Activated T-cell treated with anti-CD3 and anti-CD28 coated beads, Interleukin-2, amount 50 U/mL, for 4 hours (primary cell): Measurements from ENCODE around the gene SPOCD1. TPM values are rescaled to one million over a fixed set of nuclear protein-coding genes. Genes with fewer than 3 reads are reported as not detected.
A peak's percentile ranks its signal among the peaks of the same experiment; 100 is the strongest.

Experiments used
- ATAC-seq, 2 donors: fragments of 200-7000 bp; cut with Tn5 transposase; one replicate each; pipeline ENCODE4 v1.10.0; 2021
- DNase-seq: peaks from one replicate; pipeline ENCODE4 v3.0.0-alpha.2; 2020
- H3K27me3 Mint-ChIP-seq: one replicate; pipeline ENCODE4 v1.8.0; 2021; ENCODE audit warnings: low read depth, mixed read lengths
- H3K36me3 Mint-ChIP-seq: one replicate; pipeline ENCODE4 v1.8.0; 2022; ENCODE audit warnings: mixed read lengths; ENCODE audit not compliant: insufficient read depth
- H3K4me1 Mint-ChIP-seq: one replicate; pipeline ENCODE4 v1.8.0; 2021; ENCODE audit warnings: low read depth, mixed read lengths
- H3K4me3 Mint-ChIP-seq: one replicate; pipeline ENCODE4 v1.8.0; 2021; ENCODE audit warnings: mild to moderate bottlenecking, moderate library complexity, mixed read lengths
- H3K9me3 Mint-ChIP-seq: one replicate; pipeline ENCODE4 v1.8.0; 2021; ENCODE audit warnings: mixed read lengths
- total RNA-seq, 3 donors: library from RNA; stranded (reverse); gene quantifications; one replicate each; pipeline ENCODE4 v1.2.1, GENCODE V29; 2021

The SPOCD1 gene
- total RNA-seq, 3 donors from 2014 or later, result 0.14 TPM; not detected in 2

- peaks cover 13% of the 10 kb centered on the region for H3K4me1 Mint-ChIP-seq
- DNase-seq (no peak), ATAC-seq (no peak)
- H3K36me3 Mint-ChIP-seq, result no peaks in the 10 kb centered on the region
- H3K27me3 Mint-ChIP-seq, result peaks cover 2% of the 10 kb centered on the region
- H3K4me3 Mint-ChIP-seq, result no peak overlapping the region
- H3K9me3 Mint-ChIP-seq, result no peaks in the 10 kb centered on the region
These were observed 25.2 kb downstream of the SPOCD1 start for GRCh38 chr1:31790641-31791091.

DNA sequence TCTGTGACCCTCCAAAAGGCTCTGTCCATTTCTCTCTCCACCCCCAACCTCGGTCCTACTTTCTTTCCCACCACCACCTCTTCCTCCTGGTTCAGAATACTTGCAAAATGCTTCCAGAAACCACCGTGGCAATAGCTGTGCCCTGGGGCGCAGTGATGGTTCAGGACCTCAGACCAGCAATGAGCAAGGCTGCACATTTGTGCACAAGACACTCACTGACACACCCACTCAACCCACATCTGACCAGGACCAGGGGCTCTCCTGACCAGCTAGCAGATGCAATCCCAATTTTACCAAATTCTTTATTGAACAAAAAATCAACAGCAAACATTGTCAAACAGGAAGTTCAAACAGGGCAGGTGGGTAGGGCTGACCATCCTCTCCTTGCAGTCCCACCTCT is 25.7 kb downstream of the SPOCD1 start:
- peaks cover 2% of the 10 kb centered on the region for H3K27me3 Mint-ChIP-seq
- ATAC-seq, result no peak
- peaks cover 13% of the 10 kb centered on the region for H3K4me1 Mint-ChIP-seq
- H3K4me3 Mint-ChIP-seq, result peak overlapping the region; percentile 61
- H3K36me3 Mint-ChIP-seq, result no peaks in the 10 kb centered on the region
- H3K9me3 Mint-ChIP-seq, result no peaks in the 10 kb centered on the region
- no peak for DNase-seq

DNA sequence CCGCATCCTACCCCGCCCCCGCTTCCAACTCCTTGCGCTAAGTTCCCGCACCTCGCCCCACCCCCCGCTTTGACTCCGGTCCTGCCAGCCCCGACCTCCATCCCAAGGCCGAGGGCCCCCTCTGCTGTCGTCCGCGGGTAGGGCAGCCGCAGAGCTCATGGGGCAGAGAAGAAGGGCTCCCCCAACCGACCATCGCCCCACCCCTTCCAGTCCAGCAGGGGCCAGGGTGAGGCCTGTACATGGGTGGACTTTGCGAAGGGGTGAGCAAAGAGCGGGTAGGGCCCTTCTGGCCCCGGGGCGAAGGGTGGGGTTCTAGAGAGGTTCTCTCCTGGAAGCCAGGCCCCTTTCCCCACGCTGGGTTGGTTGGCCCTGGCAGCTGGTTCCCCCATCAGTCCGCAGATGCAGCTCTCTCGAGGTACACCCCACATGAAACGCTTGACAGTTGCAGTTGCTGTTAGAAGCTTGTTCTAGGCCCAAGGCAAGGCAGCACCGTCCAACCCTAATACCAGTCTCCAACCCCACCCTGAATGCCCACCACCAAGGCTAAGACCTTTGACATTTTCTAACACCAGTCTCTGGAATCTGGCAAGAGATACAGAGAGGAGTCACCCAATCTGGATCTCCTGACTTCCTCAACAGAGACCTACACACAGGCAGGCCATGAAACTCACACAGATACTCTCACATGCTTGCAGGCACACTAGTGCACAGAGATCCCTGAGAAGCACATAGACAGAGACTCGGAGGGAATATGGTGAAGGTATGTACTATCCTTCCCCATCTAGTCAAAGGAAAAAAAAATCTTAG is 26.4 kb downstream of the SPOCD1 start:
- Mint-ChIP-seq H3K36me3 (no peaks in the 10 kb centered on the region), H3K4me1 (peaks cover 14% of the 10 kb centered on the region), H3K9me3 (no peaks in the 10 kb centered on the region), H3K27me3 (peaks cover 2% of the 10 kb centered on the region), H3K4me3 (peak overlapping the region; percentile 86)
- DNase-seq (peak; percentile 97), ATAC-seq (peak; percentile 85 to 86)

- DNase-seq (no peak), ATAC-seq (peak; percentile 61 to 64)
- Mint-ChIP-seq H3K27me3 (peaks cover 2% of the 10 kb centered on the region), H3K4me3 (peak overlapping the region; percentile 86), H3K9me3 (no peaks in the 10 kb centered on the region), H3K36me3 (no peaks in the 10 kb centered on the region), H3K4me1 (peaks cover 14% of the 10 kb centered on the region)
These were observed 27.0 kb downstream of the SPOCD1 start for GRCh38 chr1:31788825-31789256.

DNA sequence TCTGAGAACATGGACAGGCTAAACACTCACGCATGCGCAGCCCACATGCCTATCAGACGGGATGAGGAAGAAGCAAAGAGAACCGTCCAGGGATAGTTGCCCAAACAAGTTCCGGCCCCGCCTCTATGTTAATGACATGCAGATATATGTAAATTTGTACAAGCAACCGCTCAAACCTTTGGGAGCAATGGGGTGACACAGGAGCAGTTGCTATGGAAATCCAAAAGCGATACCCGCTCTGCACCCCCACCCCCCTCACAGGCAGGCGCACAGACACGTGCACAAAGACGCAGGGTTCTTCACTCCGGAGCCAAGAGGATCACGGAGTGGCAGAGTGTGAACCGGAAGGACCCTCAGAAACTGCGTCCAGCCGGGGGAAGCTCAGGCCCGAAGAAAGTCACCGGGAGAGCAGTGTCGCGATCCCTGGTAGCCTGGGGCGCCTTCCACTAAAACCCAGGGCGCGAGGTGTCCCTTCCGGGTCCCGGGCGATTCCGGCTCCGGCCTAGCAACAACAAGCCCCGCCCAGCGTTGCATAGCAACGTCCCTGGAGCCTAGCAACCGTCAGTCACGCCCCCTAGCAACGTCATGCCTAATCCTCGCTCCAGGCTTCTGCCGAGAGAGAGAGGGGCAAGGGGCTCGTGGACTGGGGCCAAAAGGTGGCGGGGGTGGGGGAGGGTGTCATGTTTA is 27.5 kb downstream of the SPOCD1 start:
- H3K4me1 Mint-ChIP-seq, result peaks cover 14% of the 10 kb centered on the region
- H3K36me3 Mint-ChIP-seq, result no peaks in the 10 kb centered on the region
- peak; percentile 77 to 79 for ATAC-seq
- peak overlapping the region; percentile 86 for H3K4me3 Mint-ChIP-seq
- peak; percentile 81 for DNase-seq
- no peaks in the 10 kb centered on the region for H3K9me3 Mint-ChIP-seq
- H3K27me3 Mint-ChIP-seq, result peaks cover 2% of the 10 kb centered on the region

DNA sequence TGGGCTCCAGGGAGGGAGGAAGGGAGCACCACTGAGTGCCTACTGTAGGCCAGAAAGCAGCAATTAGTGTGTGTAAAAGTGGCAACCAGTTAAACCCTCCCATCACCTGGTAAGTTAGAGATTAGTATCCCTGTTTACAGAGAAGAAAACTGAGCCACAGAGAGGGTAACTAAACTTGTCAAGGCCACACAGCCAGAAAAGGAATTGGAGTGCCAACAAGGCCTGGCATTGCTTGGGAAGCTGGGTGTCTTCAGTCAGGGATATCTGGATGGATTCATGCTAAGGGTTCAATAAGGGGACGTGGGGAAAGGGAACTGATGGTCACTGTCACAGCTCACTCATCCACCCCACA is 28.1 kb downstream of the SPOCD1 start:
- no peaks in the 10 kb centered on the region for H3K36me3 Mint-ChIP-seq
- DNase-seq (no peak), ATAC-seq (no peak)
- no peaks in the 10 kb centered on the region for H3K9me3 Mint-ChIP-seq
- H3K4me3 Mint-ChIP-seq, result peak overlapping the region; percentile 86
- H3K27me3 Mint-ChIP-seq, result no peaks in the 10 kb centered on the region
- H3K4me1 Mint-ChIP-seq, result peaks cover 14% of the 10 kb centered on the region

- DNase-seq (no peak), ATAC-seq (no peak)
- no peaks in the 10 kb centered on the region for H3K27me3 Mint-ChIP-seq
- no peak overlapping the region for H3K4me3 Mint-ChIP-seq
- peaks cover 14% of the 10 kb centered on the region for H3K4me1 Mint-ChIP-seq
- H3K36me3 Mint-ChIP-seq, result no peaks in the 10 kb centered on the region
- H3K9me3 Mint-ChIP-seq, result no peaks in the 10 kb centered on the region
These were observed 28.6 kb downstream of the SPOCD1 start for GRCh38 chr1:31787261-31787660.

GRCh38 chr1:31786366-31787060 is 29.3 kb downstream of the SPOCD1 start:
- ATAC-seq (no peak), DNase-seq (no peak)
- H3K4me1 Mint-ChIP-seq, result peaks cover 16% of the 10 kb centered on the region
- H3K9me3 Mint-ChIP-seq, result no peaks in the 10 kb centered on the region
- H3K4me3 Mint-ChIP-seq, result no peak overlapping the region
- no peaks in the 10 kb centered on the region for H3K36me3 Mint-ChIP-seq
- no peaks in the 10 kb centered on the region for H3K27me3 Mint-ChIP-seq

- no peaks in the 10 kb centered on the region for H3K27me3 Mint-ChIP-seq
- DNase-seq (no peak), ATAC-seq (no peak)
- no peaks in the 10 kb centered on the region for H3K9me3 Mint-ChIP-seq
- no peak overlapping the region for H3K4me3 Mint-ChIP-seq
- no peaks in the 10 kb centered on the region for H3K36me3 Mint-ChIP-seq
- H3K4me1 Mint-ChIP-seq, result peaks cover 16% of the 10 kb centered on the region
These were observed 29.9 kb downstream of the SPOCD1 start for GRCh38 chr1:31785947-31786290.

- ATAC-seq (no peak), DNase-seq (no peak)
- Mint-ChIP-seq H3K9me3 (no peaks in the 10 kb centered on the region), H3K4me3 (no peak overlapping the region), H3K4me1 (peaks cover 16% of the 10 kb centered on the region), H3K36me3 (no peaks in the 10 kb centered on the region), H3K27me3 (no peaks in the 10 kb centered on the region)
These were observed 30.5 kb downstream of the SPOCD1 start for GRCh38 chr1:31785020-31785946.

GRCh38 chr1:31784356-31785019 is 31.3 kb downstream of the SPOCD1 start:
- DNase-seq (no peak), ATAC-seq (no peak)
- peaks cover 13% of the 10 kb centered on the region for H3K4me1 Mint-ChIP-seq
- no peaks in the 10 kb centered on the region for H3K27me3 Mint-ChIP-seq
- H3K36me3 Mint-ChIP-seq, result no peaks in the 10 kb centered on the region
- no peaks in the 10 kb centered on the region for H3K9me3 Mint-ChIP-seq
- H3K4me3 Mint-ChIP-seq, result no peak overlapping the region

- ATAC-seq, result no peak
- Mint-ChIP-seq H3K9me3 (no peaks in the 10 kb centered on the region), H3K27me3 (no peaks in the 10 kb centered on the region), H3K4me3 (no peak overlapping the region), H3K4me1 (peaks cover 11% of the 10 kb centered on the region), H3K36me3 (no peaks in the 10 kb centered on the region)
- DNase-seq, result no peak
These were observed 32.0 kb downstream of the SPOCD1 start for GRCh38 chr1:31783846-31784245.
